GM19328 (cell line): ENCODE results near the gene C10orf105.
A peak's percentile ranks its signal among the peaks of the same experiment; 100 is the strongest.

Experiments
- ATAC-seq: cut with Tn5 transposase; IDR thresholded peaks from one replicate; pipeline ENCODE4 v1.9.1; 2021; ENCODE audit warnings: mild to moderate bottlenecking, moderate library complexity; ENCODE audit not compliant: unreplicated experiment

Gene C10orf105

GRCh38 chr10:71703577-71703976, 16.0 kb downstream of the C10orf105 start:
- ATAC-seq, result no peak

- ATAC-seq, result no peak
These were observed 18.0 kb downstream of the C10orf105 start for GRCh38 chr10:71701496-71702132.

- no peak for ATAC-seq
These were observed 18.7 kb downstream of the C10orf105 start for GRCh38 chr10:71700731-71701368.

- no peak for ATAC-seq
These were observed 20.8 kb downstream of the C10orf105 start for GRCh38 chr10:71698737-71699136.

GRCh38 chr10:71697938-71698709, 21.5 kb downstream of the C10orf105 start:
- no peak for ATAC-seq

GRCh38 chr10:71696628-71697326, 22.8 kb downstream of the C10orf105 start:
- ATAC-seq, result no peak

GRCh38 chr10:71695502-71696476, 23.8 kb downstream of the C10orf105 start:
- ATAC-seq, result no peak

- peak; percentile 77 for ATAC-seq
These were observed 25.0 kb downstream of the C10orf105 start for GRCh38 chr10:71694567-71694968.

GRCh38 chr10:71694039-71694501, 25.5 kb downstream of the C10orf105 start:
- ATAC-seq, result no peak

GRCh38 chr10:71693377-71693776, 26.2 kb downstream of the C10orf105 start:
- ATAC-seq, result no peak

- ATAC-seq, result no peak
These were observed 26.8 kb downstream of the C10orf105 start for GRCh38 chr10:71692598-71693306.

- ATAC-seq, result no peak
These were observed 28.2 kb downstream of the C10orf105 start for GRCh38 chr10:71691405-71691804.

- ATAC-seq, result no peak
These were observed 29.4 kb downstream of the C10orf105 start for GRCh38 chr10:71690094-71690720.

GRCh38 chr10:71688256-71688655, 31.3 kb downstream of the C10orf105 start:
- no peak for ATAC-seq

- no peak for ATAC-seq
These were observed 32.1 kb downstream of the C10orf105 start for GRCh38 chr10:71687480-71687879.

GRCh38 chr10:71687077-71687476, 32.5 kb downstream of the C10orf105 start:
- no peak for ATAC-seq

- no peak for ATAC-seq
These were observed 33.9 kb downstream of the C10orf105 start for GRCh38 chr10:71685554-71686232.
